HFFc6 (cell line): Measurements from ENCODE around the gene PAF1. TPM values are rescaled to one million over a fixed set of nuclear protein-coding genes. Genes with fewer than 3 reads are reported as not detected.

Experiments
- DNase-seq: peaks from one replicate; pipeline ENCODE4 v3.0.0-alpha.2; 2018
- H3K27ac Mint-ChIP-seq: 2 replicates; pipeline ENCODE4 v1.8.0; 2020; ENCODE audit warnings: mild to moderate bottlenecking, mixed read lengths
- H3K27me3 Mint-ChIP-seq: 2 replicates; pipeline ENCODE4 v1.8.0; 2021; ENCODE audit warnings: mild to moderate bottlenecking, moderate library complexity, mixed read lengths; ENCODE audit not compliant: insufficient read depth
- H3K36me3 Mint-ChIP-seq: 2 replicates; pipeline ENCODE4 v1.8.0; 2021; ENCODE audit warnings: low read depth, mixed read lengths
- H3K4me1 Mint-ChIP-seq: 2 replicates; pipeline ENCODE4 v1.8.0; 2020; ENCODE audit warnings: low read depth, mixed read lengths
- H3K4me3 Mint-ChIP-seq: 2 replicates; pipeline ENCODE4 v1.8.0; 2020; ENCODE audit warnings: mild to moderate bottlenecking, moderate library complexity, mixed read lengths
- H3K9me3 Mint-ChIP-seq: 2 replicates; pipeline ENCODE4 v1.8.0; 2020; ENCODE audit warnings: mild to moderate bottlenecking, mixed read lengths
- CTCF ChIP-seq: fragments of 200-600 bp; sonication (generic); IDR thresholded peaks from 2 replicates; pipeline ENCODE4 v1.5.0; 2021; ENCODE audit warnings: antibody characterized with exemption, mild to moderate bottlenecking
- total RNA-seq, 6 experiments: library from RNA; stranded (reverse); fragmentation: NEBNext Ultra II Directional; extraction: Animal tissue kit (Norgen Biotek cat#: 25700); gene quantifications; 2 replicates in 1 of 6; 3 replicates in 5 of 6; pipeline ENCODE4 v1.2.3, GENCODE V29; 2021

Gene PAF1
- total RNA-seq, 6 experiments from 2014 or later, result 46.8 to 70.0 (median 60.6) TPM

GRCh38 chr19:39349326-39349725 is 41.6 kb downstream of the PAF1 start:
- Mint-ChIP-seq H3K9me3 (no peaks in the 10 kb centered on the region), H3K27me3 (no peaks in the 10 kb centered on the region; the same call in 1 of the 2 replicates), H3K36me3 (peaks cover 42% of the 10 kb centered on the region), H3K27ac (no peak overlapping the region), H3K4me1 (peaks cover 64% of the 10 kb centered on the region), H3K4me3 (no peak overlapping the region)
- DNase-seq, result no peak
- no peak for TF ChIP-seq CTCF

GRCh38 chr19:39347332-39348164 is 43.4 kb downstream of the PAF1 start:
- Mint-ChIP-seq H3K27ac (peak overlapping the region; percentile 76), H3K9me3 (no peaks in the 10 kb centered on the region), H3K4me1 (peaks cover 77% of the 10 kb centered on the region), H3K4me3 (peak overlapping the region; percentile 61), H3K36me3 (peaks cover 52% of the 10 kb centered on the region), H3K27me3 (peaks cover 3% of the 10 kb centered on the region)
- DNase-seq, result peak; percentile 25
- no peak for TF ChIP-seq CTCF

GRCh38 chr19:39345956-39346355 is 45.0 kb downstream of the PAF1 start:
- no peak overlapping the region for H3K4me3 Mint-ChIP-seq
- H3K27ac Mint-ChIP-seq, result peak overlapping the region; percentile 19
- DNase-seq, result no peak
- peaks cover 3% of the 10 kb centered on the region for H3K27me3 Mint-ChIP-seq
- peaks cover 65% of the 10 kb centered on the region for H3K4me1 Mint-ChIP-seq
- peaks cover 40% of the 10 kb centered on the region for H3K36me3 Mint-ChIP-seq
- no peaks in the 10 kb centered on the region for H3K9me3 Mint-ChIP-seq
- peak; percentile 62 for TF ChIP-seq CTCF

- Mint-ChIP-seq H3K27ac (peak overlapping the region; percentile 95), H3K36me3 (peaks cover 31% of the 10 kb centered on the region), H3K27me3 (peaks cover 5% of the 10 kb centered on the region), H3K4me1 (peaks cover 65% of the 10 kb centered on the region), H3K4me3 (peak overlapping the region; percentile 96), H3K9me3 (no peaks in the 10 kb centered on the region)
- TF ChIP-seq CTCF, result no peak
- DNase-seq, result no peak
Measured at GRCh38 chr19:39342647-39343305, 48.1 kb downstream of the PAF1 start.

- Mint-ChIP-seq H3K36me3 (peaks cover 23% of the 10 kb centered on the region), H3K4me3 (peak within 1 kb of the TSS; percentile 96), H3K27me3 (peaks cover 5% of the 10 kb centered on the region), H3K27ac (peak within 1 kb of the TSS; percentile 95), H3K9me3 (no peaks in the 10 kb centered on the region), H3K4me1 (peaks cover 57% of the 10 kb centered on the region)
- DNase-seq, result peak; percentile 95
- TF ChIP-seq CTCF, result peak; percentile 91
Measured at GRCh38 chr19:39341719-39342604, 48.9 kb downstream of the PAF1 start, which contains the start of gene SAMD4B. TSS of gene SAMD4B (plus strand) at chr19:39342421. CDS start at chr19:39356894, 14,473 bp downstream.
